HG03558 (cell line): Measurements from ENCODE around the gene CLEC18C.
"Not testable (repeated sequence)": the region's sequence is repeated elsewhere in the genome, so short reads cannot be mapped to it uniquely, and the experiment has no call there.

Experiments
- ATAC-seq: cut with Tn5 transposase; IDR thresholded peaks from one replicate; pipeline ENCODE4 v1.9.1; 2021; ENCODE audit warnings: moderate number of reproducible peaks; ENCODE audit not compliant: unreplicated experiment; ENCODE audit errors: extremely low read depth

CLEC18C gene

GRCh38 chr16:70173212-70173837 lies at the start of gene CLEC18C:
TSS of gene CLEC18C (plus strand) at chr16:70173787. CDS start at chr16:70174279, 492 bp downstream.
- ATAC-seq: not testable (repeated sequence)

DNA sequence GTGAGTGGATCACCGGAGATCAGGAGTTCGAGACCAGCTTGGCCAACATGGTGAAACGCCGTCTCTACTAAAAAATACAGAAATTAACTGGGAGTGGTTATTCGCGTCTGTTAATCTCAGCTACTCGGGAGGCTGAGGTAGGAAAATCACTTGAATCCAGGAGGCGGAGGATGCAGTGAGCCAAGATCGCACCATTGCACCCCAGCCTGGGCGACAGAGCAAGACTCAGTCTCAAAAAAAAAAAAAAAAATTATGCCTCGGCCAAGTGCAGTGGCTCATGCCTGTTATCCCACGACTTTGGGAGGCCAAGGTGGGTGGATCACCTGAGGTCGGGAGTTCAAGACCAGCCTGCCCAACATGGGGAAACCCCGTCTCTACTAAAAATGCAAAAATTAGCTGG lies 49.8 kb upstream of the CLEC18C start:
- ATAC-seq: not testable (repeated sequence)

GRCh38 chr16:70126226-70126625 lies 47.4 kb upstream of the CLEC18C start:
- ATAC-seq: not testable (repeated sequence)

GRCh38 chr16:70127706-70128105 lies 45.9 kb upstream of the CLEC18C start:
- not testable (repeated sequence) for ATAC-seq

DNA sequence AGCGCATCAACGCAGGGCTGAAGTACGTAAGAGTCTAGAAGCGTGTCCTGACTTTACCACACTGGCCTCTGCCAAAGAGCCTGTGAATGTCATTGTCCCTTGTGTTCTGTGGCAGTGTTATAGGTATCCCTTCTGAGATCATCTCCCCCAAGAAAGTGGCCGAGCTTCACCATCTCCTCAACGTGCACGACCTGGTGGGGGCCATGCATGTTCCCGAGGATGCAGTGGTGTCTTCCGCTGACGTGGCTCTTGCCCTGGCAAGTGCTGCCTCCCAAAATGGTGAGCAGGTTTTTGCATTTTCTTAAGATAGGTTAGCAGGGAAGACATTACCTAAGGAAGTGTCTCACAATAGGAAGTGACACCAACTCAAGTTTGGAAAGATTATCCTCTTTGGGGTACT lies 44.7 kb upstream of the CLEC18C start:
- not testable (repeated sequence) for ATAC-seq

- ATAC-seq: not testable (repeated sequence)
Measured at GRCh38 chr16:70135796-70136195, 37.8 kb upstream of the CLEC18C start.

- not testable (repeated sequence) for ATAC-seq
Measured at GRCh38 chr16:70136595-70136994, 37.0 kb upstream of the CLEC18C start.

DNA sequence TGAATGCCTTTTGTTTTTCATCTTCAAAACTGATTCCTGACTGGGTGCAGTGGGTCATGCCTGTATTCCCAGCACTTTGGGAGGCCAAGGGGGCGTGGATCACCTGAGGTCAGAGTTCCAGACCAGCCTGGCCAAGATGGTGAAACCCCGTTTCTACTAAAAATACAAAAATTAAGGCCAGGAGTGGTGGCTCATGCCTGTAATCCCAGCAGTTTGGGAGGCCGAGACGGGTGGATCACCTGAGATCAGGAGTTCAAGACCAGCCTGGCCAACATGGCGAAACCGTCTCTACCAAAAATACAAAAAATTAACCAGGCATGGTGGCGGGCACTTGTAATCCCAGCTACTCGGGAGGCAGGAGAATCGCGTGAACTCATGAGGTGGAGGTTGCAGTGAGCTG lies 30.8 kb upstream of the CLEC18C start:
- ATAC-seq: not testable (repeated sequence)

DNA sequence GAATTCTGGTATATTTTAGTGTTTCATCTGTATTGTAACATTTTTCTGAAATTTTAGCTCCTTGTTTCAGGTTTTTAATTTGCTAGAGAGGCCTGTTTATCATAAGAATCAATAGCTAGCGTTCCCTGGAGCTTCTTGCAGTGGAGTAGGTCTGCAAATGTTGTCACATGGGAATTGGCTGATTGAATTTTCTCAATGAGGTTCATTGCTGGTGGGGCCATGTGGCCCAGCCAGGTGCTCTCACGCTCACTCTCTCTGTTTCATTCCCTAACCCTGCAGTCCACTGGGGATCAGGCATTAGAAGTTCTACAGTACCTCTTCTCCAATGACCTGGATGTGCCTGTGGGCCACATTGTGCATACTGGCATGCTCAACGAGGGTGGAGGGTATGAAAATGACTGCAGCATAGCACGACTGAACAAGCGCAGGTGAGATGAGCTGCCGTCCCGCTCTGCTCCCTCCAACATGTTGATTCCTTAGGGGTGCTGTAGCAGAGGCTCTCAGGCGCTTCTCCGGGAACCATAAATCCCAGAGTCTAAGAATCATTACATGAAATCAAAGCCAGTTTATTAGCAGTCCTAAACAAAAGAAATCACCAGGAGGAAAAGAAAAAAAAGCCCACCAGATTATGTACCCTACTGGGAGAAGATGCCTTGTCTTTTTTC lies 30.2 kb upstream of the CLEC18C start:
- ATAC-seq: not testable (repeated sequence)

- not testable (repeated sequence) for ATAC-seq
Measured at GRCh38 chr16:70147853-70148252, 25.7 kb upstream of the CLEC18C start.

- not testable (repeated sequence) for ATAC-seq
Measured at GRCh38 chr16:70148453-70148852, 25.1 kb upstream of the CLEC18C start.

DNA sequence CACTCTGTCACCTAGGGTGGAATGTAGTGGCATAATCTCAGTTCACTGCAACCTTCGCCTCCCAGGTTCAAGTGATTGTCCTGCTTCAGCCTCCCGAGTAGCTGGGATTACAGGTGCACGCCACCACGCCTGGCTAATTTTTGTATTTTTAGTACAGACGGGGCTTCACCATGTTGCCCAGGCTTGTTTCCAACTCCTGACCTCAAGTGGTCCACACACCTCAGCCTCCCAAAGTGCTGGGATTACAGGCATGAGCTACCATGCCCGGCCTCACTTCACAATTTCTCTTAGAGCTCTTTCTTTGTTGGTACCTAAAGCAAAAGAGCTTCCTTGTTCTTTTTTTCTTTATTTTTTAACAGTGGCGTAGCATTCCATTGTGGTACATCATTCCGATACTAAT lies 24.3 kb upstream of the CLEC18C start:
- not testable (repeated sequence) for ATAC-seq

GRCh38 chr16:70151391-70151790 lies 22.2 kb upstream of the CLEC18C start:
- ATAC-seq: no peak

DNA sequence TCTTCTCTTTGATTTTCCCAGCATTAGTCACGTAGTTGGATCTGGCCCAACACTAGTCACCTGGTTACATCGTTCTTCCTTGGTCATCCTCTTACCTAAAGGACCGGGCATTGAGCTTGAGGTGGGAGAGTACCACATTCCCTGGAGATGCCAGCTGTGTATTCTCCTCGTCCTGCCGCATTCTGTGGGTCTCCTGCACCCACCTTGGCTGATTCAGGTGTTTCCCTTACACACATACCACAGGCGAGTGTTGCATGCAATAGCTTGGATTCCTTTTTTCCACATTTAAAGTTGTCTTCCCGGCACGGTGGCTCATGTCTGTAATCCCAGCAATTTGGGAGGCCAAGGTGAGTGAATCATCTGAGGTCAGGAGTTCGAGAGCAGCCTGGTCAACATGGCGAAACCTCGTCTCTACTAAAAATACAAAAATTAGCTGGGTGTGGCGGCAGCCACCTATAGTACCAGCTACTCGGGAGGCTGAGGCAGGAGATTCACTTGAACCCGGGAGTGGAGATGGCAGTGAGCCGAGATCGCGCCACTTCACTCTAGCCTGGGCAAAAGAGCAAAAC lies 21.6 kb upstream of the CLEC18C start:
- ATAC-seq: no peak

- ATAC-seq: no peak
Measured at GRCh38 chr16:70152578-70153302, 20.8 kb upstream of the CLEC18C start.

DNA sequence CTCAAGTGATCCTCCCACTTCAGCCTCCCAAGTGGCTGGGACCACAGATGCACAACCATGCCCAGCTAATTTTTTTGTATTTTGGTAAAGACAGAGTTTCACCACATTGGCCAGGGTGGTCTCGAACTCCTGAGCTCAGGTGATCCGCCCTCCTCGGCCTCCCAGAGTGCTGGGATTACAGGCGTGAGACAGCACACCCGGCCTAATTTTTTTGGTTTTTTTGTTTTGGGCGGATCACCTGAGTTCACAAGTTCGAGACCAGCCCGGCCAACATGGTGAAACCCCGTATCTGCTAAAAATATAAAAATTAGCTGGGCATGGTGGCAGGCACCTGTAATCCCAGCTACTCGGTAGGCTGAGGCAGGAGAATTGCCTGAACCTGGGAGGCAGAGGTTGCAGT lies 18.9 kb upstream of the CLEC18C start:
- ATAC-seq: not testable (repeated sequence)

DNA sequence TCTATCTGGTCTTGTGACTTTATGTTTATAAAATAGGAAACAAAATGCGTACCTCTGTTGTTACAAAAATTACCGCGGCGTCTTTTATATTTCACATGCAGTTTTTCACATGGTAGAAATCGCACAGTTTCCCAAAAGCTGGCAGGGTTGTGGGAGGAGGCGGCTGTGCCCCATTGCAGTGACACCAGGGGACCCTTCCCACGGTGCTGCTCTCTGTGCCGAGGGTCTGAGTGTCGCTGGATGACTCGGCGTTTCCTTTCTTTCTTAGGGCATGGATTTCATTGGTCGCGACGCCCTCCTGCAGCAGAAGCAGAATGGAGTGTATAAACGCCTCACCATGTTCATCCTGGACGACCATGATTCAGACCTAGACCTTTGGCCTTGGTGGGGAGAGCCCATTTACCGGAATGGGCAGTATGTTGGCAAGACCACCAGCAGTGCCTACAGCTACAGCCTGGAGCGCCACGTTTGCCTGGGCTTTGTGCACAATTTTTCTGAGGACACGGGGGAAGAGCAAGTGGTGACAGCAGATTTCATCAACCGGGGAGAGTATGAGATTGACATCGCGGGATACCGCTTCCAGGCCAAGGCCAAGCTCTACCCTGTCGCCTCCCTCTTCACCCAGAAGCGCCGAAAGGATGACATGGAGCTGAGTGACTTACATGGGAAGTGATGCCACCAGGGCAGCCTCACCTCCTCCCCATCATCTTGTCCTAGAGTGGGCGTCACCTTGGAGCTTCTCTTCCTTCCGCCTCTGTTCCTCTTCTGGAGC lies 17.2 kb upstream of the CLEC18C start:
- ATAC-seq: no peak

GRCh38 chr16:70157105-70157476 lies 16.5 kb upstream of the CLEC18C start:
- no peak for ATAC-seq

- ATAC-seq: no peak
Measured at GRCh38 chr16:70157477-70158260, 15.9 kb upstream of the CLEC18C start.
